Measurements from ENCODE around the gene OR2V1. TPM values are rescaled to one million over a fixed set of nuclear protein-coding genes. Genes with fewer than 3 reads are reported as not detected.

The OR2V1 gene
- total RNA-seq, 6 donors from 2014 or later, result not detected

DNA sequence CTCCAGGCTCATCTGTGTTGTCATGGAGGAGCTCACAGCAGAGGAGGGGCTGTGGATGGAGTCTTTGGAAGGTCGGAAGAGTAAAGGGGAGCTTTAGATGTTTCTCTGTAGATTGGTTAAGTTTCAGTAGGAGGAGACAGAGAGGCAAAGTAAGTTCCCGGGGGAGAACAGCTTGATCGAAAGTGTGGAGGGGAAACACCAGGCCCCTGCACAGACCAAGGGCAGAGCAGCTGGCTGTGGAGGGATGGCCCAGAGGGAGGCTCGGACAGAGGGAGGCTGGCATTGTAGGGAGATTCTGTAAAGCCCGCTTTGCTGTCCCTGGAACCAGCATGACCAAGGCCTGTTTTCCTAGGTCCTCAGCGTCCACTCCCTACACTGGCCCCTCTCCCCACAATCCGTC is 11.1 kb upstream of the OR2V1 start:
- TF ChIP-seq, protein P1, sequence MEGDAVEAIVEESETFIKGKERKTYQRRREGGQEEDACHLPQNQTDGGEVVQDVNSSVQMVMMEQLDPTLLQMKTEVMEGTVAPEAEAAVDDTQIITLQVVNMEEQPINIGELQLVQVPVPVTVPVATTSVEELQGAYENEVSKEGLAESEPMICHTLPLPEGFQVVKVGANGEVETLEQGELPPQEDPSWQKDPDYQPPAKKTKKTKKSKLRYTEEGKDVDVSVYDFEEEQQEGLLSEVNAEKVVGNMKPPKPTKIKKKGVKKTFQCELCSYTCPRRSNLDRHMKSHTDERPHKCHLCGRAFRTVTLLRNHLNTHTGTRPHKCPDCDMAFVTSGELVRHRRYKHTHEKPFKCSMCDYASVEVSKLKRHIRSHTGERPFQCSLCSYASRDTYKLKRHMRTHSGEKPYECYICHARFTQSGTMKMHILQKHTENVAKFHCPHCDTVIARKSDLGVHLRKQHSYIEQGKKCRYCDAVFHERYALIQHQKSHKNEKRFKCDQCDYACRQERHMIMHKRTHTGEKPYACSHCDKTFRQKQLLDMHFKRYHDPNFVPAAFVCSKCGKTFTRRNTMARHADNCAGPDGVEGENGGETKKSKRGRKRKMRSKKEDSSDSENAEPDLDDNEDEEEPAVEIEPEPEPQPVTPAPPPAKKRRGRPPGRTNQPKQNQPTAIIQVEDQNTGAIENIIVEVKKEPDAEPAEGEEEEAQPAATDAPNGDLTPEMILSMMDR (IDR thresholded peaks at IDR 0.05), result no peak
- TF ChIP-seq POLR2AphosphoS5 (IDR thresholded peaks at IDR 0.05), result no peak
- TF ChIP-seq POLR2A (IDR thresholded peaks at IDR 0.05), result no peak
- TF ChIP-seq EP300 (IDR thresholded peaks at IDR 0.05), result no peak
- no peaks in the 10 kb centered on the region for H3K4me1 ChIP-seq
- 80 to 88% methylated on average over 7 of the region's 7 CpGs for WGBS, 2 donors
- no peak overlapping the region for H3K4me3 ChIP-seq
- H3K27ac ChIP-seq, result no peak overlapping the region
- H3K36me3 ChIP-seq, result no peaks in the 10 kb centered on the region
- ATAC-seq (ENCODE audit: low FRiP score in 2 of 2), result no peak
- H3K27me3 ChIP-seq, result no peaks in the 10 kb centered on the region
- H3K9me3 ChIP-seq, result peaks cover 0 to under 1% (median 0%) of the 10 kb centered on the region in 4 donors
- no peak for DNase-seq

DNA sequence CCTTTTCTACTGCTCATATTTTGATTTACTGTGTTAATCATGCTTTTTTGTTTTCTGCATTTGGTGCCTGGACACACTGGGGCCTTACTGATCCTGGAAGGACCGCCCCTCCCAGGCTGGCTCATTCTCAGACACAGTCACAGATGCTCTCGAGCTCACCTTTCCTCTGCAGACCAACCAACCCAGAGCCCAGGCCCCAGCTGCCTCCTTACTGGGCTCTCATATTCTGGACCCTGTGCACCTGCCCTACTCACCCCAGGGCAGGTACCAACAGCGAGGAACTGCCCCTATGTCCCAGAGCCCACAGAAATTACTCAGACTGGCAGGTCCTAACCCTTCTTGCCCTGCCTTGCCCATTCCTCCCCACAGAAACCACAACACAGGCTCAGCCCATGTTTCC is 9.8 kb upstream of the OR2V1 start:
- DNase-seq (no peak), ATAC-seq (ENCODE audit: low FRiP score in 2 of 2) (no peak)
- H3K27me3 ChIP-seq, result no peaks in the 10 kb centered on the region
- TF ChIP-seq POLR2A (IDR thresholded peaks at IDR 0.05) (no peak), POLR2AphosphoS5 (IDR thresholded peaks at IDR 0.05) (no peak), EP300 (IDR thresholded peaks at IDR 0.05) (no peak)
- TF ChIP-seq, protein P1 (IDR thresholded peaks at IDR 0.05), result no peak
- H3K36me3 ChIP-seq, result no peaks in the 10 kb centered on the region
- 78 to 89% methylated on average over 2 to 3 of the region's 3 CpGs for WGBS, 2 donors
- H3K4me3 ChIP-seq, result no peak overlapping the region
- H3K9me3 ChIP-seq, result peaks cover 0 to 4% (median 0%) of the 10 kb centered on the region in 4 donors
- no peak overlapping the region for H3K27ac ChIP-seq
- no peaks in the 10 kb centered on the region for H3K4me1 ChIP-seq

DNA sequence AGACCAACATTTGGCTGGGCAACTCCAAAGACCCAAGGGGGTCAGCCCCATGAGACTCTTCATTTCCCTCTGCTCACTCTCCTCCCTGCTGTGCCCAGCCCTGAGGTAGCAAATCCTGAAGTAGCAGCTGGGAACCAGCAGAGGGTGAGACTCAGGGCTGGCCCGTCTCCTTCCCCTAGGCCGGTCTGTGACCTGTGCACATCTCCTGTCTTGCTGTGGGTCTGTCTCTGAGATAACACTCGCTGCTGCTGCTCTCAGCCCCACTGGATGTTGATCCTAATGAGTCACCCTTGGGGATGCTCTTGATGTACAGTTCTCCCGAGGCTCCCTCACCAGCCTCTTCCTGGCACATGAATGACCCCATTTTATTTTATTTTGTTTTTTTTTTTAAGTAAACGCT is 7.3 kb upstream of the OR2V1 start:
- TF ChIP-seq EP300 (IDR thresholded peaks at IDR 0.05), result no peak
- no peak for TF ChIP-seq POLR2A (IDR thresholded peaks at IDR 0.05)
- H3K4me1 ChIP-seq, result peaks cover 0 to 2% (median 0%) of the 10 kb centered on the region in 4 donors
- no peak overlapping the region for H3K4me3 ChIP-seq
- no peak for ATAC-seq (ENCODE audit: low FRiP score in 2 of 2)
- peaks cover 0 to 4% (median 0%) of the 10 kb centered on the region in 4 donors for H3K9me3 ChIP-seq
- no peak overlapping the region for H3K27ac ChIP-seq
- H3K27me3 ChIP-seq, result no peaks in the 10 kb centered on the region
- no peak for DNase-seq
- H3K36me3 ChIP-seq, result no peaks in the 10 kb centered on the region
- 51 to 54% methylated on average over 5 of the region's 5 CpGs for whole genome bisulfite sequencing, 2 donors

DNA sequence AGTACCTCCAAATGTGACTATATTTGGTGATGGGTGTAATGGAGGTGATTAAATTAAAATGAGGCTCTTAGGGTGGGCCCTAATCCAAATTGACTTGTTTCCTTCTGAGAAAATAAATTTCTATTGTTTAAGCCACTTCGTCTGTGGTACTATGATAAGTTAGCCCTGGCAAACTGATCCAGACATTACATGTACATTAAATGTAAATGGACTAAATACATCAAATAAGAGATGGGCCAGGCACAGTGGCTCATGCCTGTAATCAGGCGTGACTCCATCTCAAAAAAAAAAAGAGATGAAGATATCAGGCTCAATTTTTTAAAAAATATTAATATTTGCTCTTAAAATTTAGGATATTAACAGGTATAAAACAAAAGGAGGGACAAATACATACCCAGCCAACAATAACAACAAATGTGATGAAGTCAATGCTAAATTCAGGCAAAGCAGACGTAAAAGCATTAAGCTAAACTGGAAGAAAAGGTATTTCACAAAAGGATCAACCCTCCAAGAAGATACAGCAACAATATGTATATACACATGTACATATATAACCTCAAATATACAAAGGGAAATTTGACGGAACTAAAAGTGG is 5.5 kb upstream of the OR2V1 start:
- no peaks in the 10 kb centered on the region for H3K36me3 ChIP-seq
- WGBS, 2 donors, result 88 to 91% methylated on average over 4 of the region's 4 CpGs
- H3K27ac ChIP-seq, result no peak overlapping the region

DNA sequence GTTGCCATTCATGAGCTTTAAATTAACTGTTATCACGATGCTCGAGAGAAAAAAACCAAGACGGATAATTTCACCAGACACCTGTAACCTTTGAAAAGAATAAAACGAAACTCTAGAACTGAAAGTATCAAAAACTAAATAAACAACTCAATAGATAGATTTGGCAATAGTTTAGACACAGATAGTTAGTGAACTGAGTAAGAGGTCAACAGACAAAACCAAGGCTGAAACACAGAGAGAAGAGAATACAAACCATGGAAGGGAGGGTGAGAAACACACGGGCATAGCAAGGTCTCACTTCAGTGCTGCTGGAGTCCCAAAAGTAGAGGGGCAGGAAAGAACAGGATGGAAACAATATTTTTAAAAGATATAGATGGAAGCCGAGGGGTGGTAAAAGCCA is 3.3 kb upstream of the OR2V1 start:
- peaks cover 0 to 6% (median 0%) of the 10 kb centered on the region in 4 donors for H3K4me1 ChIP-seq
- H3K27ac ChIP-seq, result peak overlapping the region in 1 of 4 donors; percentile 20
- no peak for DNase-seq
- no peak for TF ChIP-seq POLR2A (IDR thresholded peaks at IDR 0.05)
- no peak for TF ChIP-seq POLR2AphosphoS5 (IDR thresholded peaks at IDR 0.05)
- no peak for TF ChIP-seq EP300 (IDR thresholded peaks at IDR 0.05)
- TF ChIP-seq, protein P1 (IDR thresholded peaks at IDR 0.05), result no peak
- WGBS, 2 donors, result 85 to 89% methylated on average over 6 of the region's 6 CpGs
- no peak overlapping the region for H3K4me3 ChIP-seq
- peaks cover 0 to 4% (median 0%) of the 10 kb centered on the region in 4 donors for H3K9me3 ChIP-seq
- no peaks in the 10 kb centered on the region for H3K27me3 ChIP-seq
- H3K36me3 ChIP-seq, result no peaks in the 10 kb centered on the region
- no peak for ATAC-seq (ENCODE audit: low FRiP score in 2 of 2)

More for the DNA sequence above, 5.5 kb upstream of the OR2V1 start:
- peaks cover 0 to 6% (median 0%) of the 10 kb centered on the region in 4 donors for H3K4me1 ChIP-seq
- H3K27me3 ChIP-seq, result no peaks in the 10 kb centered on the region
- DNase-seq (no peak), ATAC-seq (ENCODE audit: low FRiP score in 2 of 2) (no peak)
- no peak overlapping the region for H3K4me3 ChIP-seq
- TF ChIP-seq EP300 (IDR thresholded peaks at IDR 0.05) (no peak), POLR2A (IDR thresholded peaks at IDR 0.05) (no peak), POLR2AphosphoS5 (IDR thresholded peaks at IDR 0.05) (no peak)
- TF ChIP-seq, protein P1 (IDR thresholded peaks at IDR 0.05), result no peak
- H3K9me3 ChIP-seq, result peaks cover 0 to 4% (median 0%) of the 10 kb centered on the region in 4 donors

Data from upper lobe of left lung (tissue), 6 donors.